Suprapubic skin (tissue), 3 donors: ENCODE measurements around the gene HELZ2.

ENCODE experiments used
- CTCF ChIP-seq, 2 donors: fragments of 200-600 bp in 1 of 2; fragments of 450-650 bp in 1 of 2; sonication (generic) in 1 of 2; IDR thresholded peaks; one replicate each; pipeline ENCODE4 v1.5.1; 2016 to 2019; ENCODE audit warnings: antibody characterized with exemption in 2 of 2, mild to moderate bottlenecking in 1 of 2, moderate library complexity in 1 of 2
- EP300 ChIP-seq: sonication (generic); formaldehyde crosslinking; IDR thresholded peaks from one replicate; pipeline ENCODE4 v1.6.1; 2017; ENCODE audit warnings: antibody characterized with exemption

GRCh38 chr20:63568986-63569949 lies 4.8 kb downstream of the HELZ2 start:
- TF ChIP-seq CTCF (IDR thresholded peaks at IDR 0.05) (no peak), EP300 (no peak)
